GOT3 (cell line): Measurements from ENCODE around the gene TENM4.
"Not testable (repeated sequence)": the region's sequence is repeated elsewhere in the genome, so short reads cannot be mapped to it uniquely, and the experiment has no call there.

Experiments used
- DNase-seq: peaks from one replicate; lab custom pipeline; 2025; ENCODE audit warnings: mixed read lengths; lab: John Stamatoyannopoulos, UW

TENM4 gene

GRCh38 chr11:79244241-79244772 lies 196.5 kb downstream of the TENM4 start:
- no peak for DNase-seq

GRCh38 chr11:79243422-79244210 lies 197.2 kb downstream of the TENM4 start:
- DNase-seq, result no peak

- DNase-seq, result no peak
Measured at GRCh38 chr11:79242616-79243015, 198.2 kb downstream of the TENM4 start.

- no peak for DNase-seq
Measured at GRCh38 chr11:79241852-79242241, 199.0 kb downstream of the TENM4 start.

GRCh38 chr11:79241205-79241851 lies 199.5 kb downstream of the TENM4 start:
- no peak for DNase-seq

- no peak for DNase-seq
Measured at GRCh38 chr11:79237703-79238102, 203.1 kb downstream of the TENM4 start.

GRCh38 chr11:79237091-79237490 lies 203.7 kb downstream of the TENM4 start:
- DNase-seq, result no peak

GRCh38 chr11:79236541-79236971 lies 204.3 kb downstream of the TENM4 start:
- no peak for DNase-seq

GRCh38 chr11:79235696-79236095 lies 205.1 kb downstream of the TENM4 start:
- DNase-seq, result no peak

- DNase-seq, result no peak
Measured at GRCh38 chr11:79232346-79232745, 208.5 kb downstream of the TENM4 start.

GRCh38 chr11:79229047-79229446 lies 211.8 kb downstream of the TENM4 start:
- no peak for DNase-seq

- no peak for DNase-seq
Measured at GRCh38 chr11:79227767-79228755, 212.8 kb downstream of the TENM4 start.

- DNase-seq, result no peak
Measured at GRCh38 chr11:79227308-79227707, 213.5 kb downstream of the TENM4 start.

GRCh38 chr11:79226126-79226525 lies 214.7 kb downstream of the TENM4 start:
- no peak for DNase-seq

- DNase-seq, result not testable (repeated sequence)
Measured at GRCh38 chr11:79222163-79222562, 218.7 kb downstream of the TENM4 start.

GRCh38 chr11:79221444-79222130 lies 219.2 kb downstream of the TENM4 start:
- DNase-seq, result no peak

GRCh38 chr11:79220171-79220570 lies 220.7 kb downstream of the TENM4 start:
- DNase-seq, result no peak

- DNase-seq, result no peak
Measured at GRCh38 chr11:79219186-79220045, 221.4 kb downstream of the TENM4 start.

GRCh38 chr11:79212741-79213190 lies 228.1 kb downstream of the TENM4 start:
- DNase-seq, result no peak

GRCh38 chr11:79209540-79210266 lies 231.1 kb downstream of the TENM4 start:
- DNase-seq, result no peak
